CD4-positive, alpha-beta T cell (primary cell): Measurements from ENCODE around the gene MRPL12. TPM values are rescaled to one million over a fixed set of nuclear protein-coding genes. Genes with fewer than 3 reads are reported as not detected.

Experiments
- ATAC-seq: fragments of 200-7000 bp; cut with Tn5 transposase; one replicate; pipeline ENCODE4 v1.10.0; 2022; ENCODE audit warnings: mild to moderate bottlenecking; ENCODE audit not compliant: poor library complexity
- CTCF ChIA-PET: fragments of 350-600 bp; sonication (Branson Sonifier 250); formaldehyde crosslinking; loops from one replicate; lab custom pipeline; 2021; ENCODE audit warnings: antibody characterized with exemption, inconsistent platforms; lab: Charles Lee
- POLR2A ChIA-PET: fragments of 350-600 bp; sonication (Branson Sonifier 250); formaldehyde crosslinking; loops from one replicate; lab custom pipeline; 2021; ENCODE audit warnings: antibody characterized with exemption, inconsistent platforms; lab: Charles Lee
- DNase-seq, 14 experiments: peaks; one replicate each; pipeline ENCODE4 v3.0.0-alpha.2; 2013 to 2020; ENCODE audit warnings: mixed read lengths in 2 of 14
- H3K27ac ChIP-seq, 2 donors: one replicate each; pipeline versions ENCODE4 v1.5.1 to v1.7.0; 2013; ENCODE audit warnings: low read length in 2 of 2, low read depth in 1 of 2, mild to moderate bottlenecking in 1 of 2
- H3K27me3 ChIP-seq, 2 experiments: 1 replicate in 1 of 2; 2 replicates in 1 of 2; pipeline versions ENCODE4 v1.6.1 to v1.7.0; 2013; ENCODE audit warnings: low read length in 2 of 2, control low read depth in 1 of 2, mild to moderate bottlenecking in 1 of 2, moderate library complexity in 1 of 2; ENCODE audit not compliant: insufficient read depth in 2 of 2, control insufficient read depth in 1 of 2
- H3K36me3 ChIP-seq: one replicate; pipeline ENCODE4 v1.6.1; 2013; ENCODE audit warnings: low read length, control low read depth; ENCODE audit not compliant: insufficient read depth
- H3K4me1 ChIP-seq: one replicate; pipeline ENCODE4 v1.6.1; 2013; ENCODE audit warnings: low read length, control low read depth; ENCODE audit not compliant: insufficient read depth
- H3K4me3 ChIP-seq: one replicate; pipeline ENCODE4 v1.5.1; 2013; ENCODE audit warnings: mild to moderate bottlenecking, low read length, moderate library complexity
- H3K9me3 ChIP-seq, 2 experiments: 1 replicate in 1 of 2; 2 replicates in 1 of 2; pipeline versions ENCODE4 v1.6.1 to v1.7.0; 2013; ENCODE audit warnings: low read length in 2 of 2, mild to moderate bottlenecking in 2 of 2, control low read depth in 1 of 2, moderate library complexity in 1 of 2; ENCODE audit not compliant: control insufficient read depth in 1 of 2, insufficient read depth in 1 of 2
- H3K27ac Mint-ChIP-seq: one replicate; pipeline ENCODE4 v1.8.0; 2020; ENCODE audit warnings: mixed read lengths
- H3K27me3 Mint-ChIP-seq: one replicate; pipeline ENCODE4 v1.8.0; 2021; ENCODE audit warnings: mixed read lengths
- H3K36me3 Mint-ChIP-seq: one replicate; pipeline ENCODE4 v1.8.0; 2021; ENCODE audit warnings: low read depth, mixed read lengths
- H3K4me1 Mint-ChIP-seq: one replicate; pipeline ENCODE4 v1.8.0; 2021; ENCODE audit warnings: low read depth, mixed read lengths
- H3K4me3 Mint-ChIP-seq: one replicate; pipeline ENCODE4 v1.8.0; 2020; ENCODE audit warnings: mild to moderate bottlenecking, mixed read lengths
- H3K9me3 Mint-ChIP-seq: one replicate; pipeline ENCODE4 v1.8.0; 2020; ENCODE audit warnings: mixed read lengths
- CTCF ChIP-seq: fragments of 200-600 bp; IDR thresholded peaks from one replicate; pipeline ENCODE4 v1.8.0; 2022; ENCODE audit warnings: antibody characterized with exemption, mild to moderate bottlenecking
- intact Hi-C, 2 experiments: fragments of 100-400 bp; cut with DNase I in 1 of 2; cut with micrococcal nuclease in 1 of 2; formaldehyde crosslinking; loops; one replicate each; pipeline versions ENCODE4 v1.15.1 to v1.9.0; 2023 to 2025; cut with DNase I, micrococcal nuclease
- polyA plus RNA-seq, 2 donors: library from polyadenylated mRNA; unstranded; fragments of 120-200 nt; gene quantifications; one replicate each; pipeline ENCODE4 v1.2.1, GENCODE V29; 2013
- total RNA-seq, 174 experiments: library from RNA in 2 of 174; stranded (reverse) in 2 of 174; gene quantifications; one replicate each; pipeline ENCODE4 v1.2.3 and lab custom pipeline; 2021 to 2026

Gene MRPL12
- total RNA-seq (10 to 100 TPM; 26.2 to 26.5 TPM), total RNA-seq (lab: John Stamatoyannopoulos, UW) (0.23 to 25.1 (median 2.6) reads per million in 172 experiments)
- polyA plus RNA-seq (2013, experiment 1 of 2): 25.9 TPM
- polyA plus RNA-seq (2013, experiment 2 of 2): 24.8 TPM

GRCh38 chr17:81702934-81703746, at the start of gene MRPL12:
Gene MRPL12, plus strand, starts transcription at chr17:81703367. Its CDS starts 135 bp downstream, at chr17:81703502.
- Mint-ChIP-seq H3K27me3 (no peaks in the 10 kb centered on the region), H3K36me3 (peaks cover 59% of the 10 kb centered on the region), H3K4me1 (peaks cover 27% of the 10 kb centered on the region), H3K27ac (peak within 1 kb of the TSS; percentile 97), H3K9me3 (no peaks in the 10 kb centered on the region), H3K4me3 (peak within 1 kb of the TSS; percentile 94)
- ChIA-PET CTCF (interaction anchor here (1.3 kb wide), 1 partner anchor 23 kb away, joined by 3 read pairs; no protein-coding TSS in a partner anchor), POLR2A (interaction anchor here (0.6 to 4.7 kb wide), 18 partner anchors 8 to 624 kb away, joined by 3 to 43 read pairs (median 4); partner anchors contain the start of genes ARHGDIA, ARL16, CCDC137 and DCXR)
- H3K36me3 ChIP-seq: peaks cover 47% of the 10 kb centered on the region
- H3K27ac ChIP-seq: peak within 1 kb of the TSS; percentile 94
- H3K27me3 ChIP-seq: no peaks in the 10 kb centered on the region
- intact Hi-C loops: loop anchor here (1.0 to 5.0 kb wide), 5 partner anchors 8 to 224 kb away; partner anchors contain the start of genes CCDC137 (in 1 of the 2), HGS (in 1 of the 2), MAFG (in 1 of the 2) and NPLOC4 (in 1 of the 2)
- no peaks in the 10 kb centered on the region for H3K9me3 ChIP-seq
- DNase-seq (peak; percentile 74 to 94 (median 85)), ATAC-seq (peak; percentile 87)
- H3K4me1 ChIP-seq: peaks cover 39% of the 10 kb centered on the region
- H3K4me3 ChIP-seq: peak within 1 kb of the TSS; percentile 93
- TF ChIP-seq CTCF: peak; percentile 12

GRCh38 chr17:81655378-81656117, 47.6 kb upstream of the MRPL12 start:
- Mint-ChIP-seq H3K36me3 (no peaks in the 10 kb centered on the region), H3K4me3 (no peak overlapping the region), H3K9me3 (no peaks in the 10 kb centered on the region), H3K27ac (no peak overlapping the region), H3K4me1 (peaks cover 14% of the 10 kb centered on the region), H3K27me3 (peaks cover 13% of the 10 kb centered on the region)
- Histone ChIP-seq H3K9me3 (no peaks in the 10 kb centered on the region), H3K36me3 (no peaks in the 10 kb centered on the region), H3K27ac (no peak overlapping the region), H3K27me3 (peaks cover 7 to 12% of the 10 kb centered on the region in 2 experiments), H3K4me3 (no peak overlapping the region), H3K4me1 (peaks cover 28% of the 10 kb centered on the region)
- no peak for TF ChIP-seq CTCF
- ATAC-seq (no peak), DNase-seq (peak in 1 of 14 experiments; percentile 16)
- ChIA-PET CTCF (no interaction called here), POLR2A (interaction anchor here (1.1 kb wide), 1 partner anchor 20 kb away, joined by 3 read pairs; no protein-coding TSS in a partner anchor)
- intact Hi-C loops: no loop called here

- no peaks in the 10 kb centered on the region for H3K9me3 ChIP-seq
- H3K36me3 Mint-ChIP-seq: no peaks in the 10 kb centered on the region
- no peaks in the 10 kb centered on the region for H3K9me3 Mint-ChIP-seq
- DNase-seq: peak in 1 of 14 experiments; percentile 8
- no peak within 1 kb of the TSS for H3K27ac Mint-ChIP-seq
- H3K36me3 ChIP-seq: no peaks in the 10 kb centered on the region
- TF ChIP-seq CTCF: no peak
- peaks cover 28% of the 10 kb centered on the region for H3K4me1 ChIP-seq
- H3K27me3 ChIP-seq: peaks cover 4 to 5% of the 10 kb centered on the region in 2 experiments
- H3K27ac ChIP-seq: no peak within 1 kb of the TSS
- intact Hi-C loops: no loop called here
- peaks cover 13% of the 10 kb centered on the region for H3K27me3 Mint-ChIP-seq
- POLR2A ChIA-PET: interaction anchor here (1.1 kb wide), 1 partner anchor 19 kb away, joined by 3 read pairs; no protein-coding TSS in a partner anchor
- CTCF ChIA-PET: no interaction called here
- peaks cover 14% of the 10 kb centered on the region for H3K4me1 Mint-ChIP-seq
- ATAC-seq: no peak
- no peak within 1 kb of the TSS for H3K4me3 ChIP-seq
- H3K4me3 Mint-ChIP-seq: no peak within 1 kb of the TSS
These were observed 46.9 kb upstream of the MRPL12 start, which contains the start of gene PDE6G for GRCh38 chr17:81656118-81656743. Gene PDE6G, minus strand, starts transcription at chr17:81656542. Its CDS starts 3,237 bp downstream, at chr17:81653305.
